Forelimb muscle (tissue), 1 donor: ENCODE data around the gene USP53. TPM values are rescaled to one million over a fixed set of nuclear protein-coding genes. Genes with fewer than 3 reads are reported as not detected.
"Not testable (repeated sequence)": the region's sequence is repeated elsewhere in the genome, so short reads cannot be mapped to it uniquely, and the experiment has no call there.

Source experiments
- DNase-seq: peaks from one replicate; pipeline ENCODE4 v3.0.0-alpha.2; 2013; ENCODE audit warnings: low read depth
- polyA plus RNA-seq: library from polyadenylated mRNA; unstranded; fragments of 120-200 nt; gene quantifications from one replicate; pipeline ENCODE4 v1.2.1, GENCODE V29; 2013; ENCODE audit not compliant: insufficient read length

The USP53 gene
- polyA plus RNA-seq, 1 donor = 10.4 TPM

DNA sequence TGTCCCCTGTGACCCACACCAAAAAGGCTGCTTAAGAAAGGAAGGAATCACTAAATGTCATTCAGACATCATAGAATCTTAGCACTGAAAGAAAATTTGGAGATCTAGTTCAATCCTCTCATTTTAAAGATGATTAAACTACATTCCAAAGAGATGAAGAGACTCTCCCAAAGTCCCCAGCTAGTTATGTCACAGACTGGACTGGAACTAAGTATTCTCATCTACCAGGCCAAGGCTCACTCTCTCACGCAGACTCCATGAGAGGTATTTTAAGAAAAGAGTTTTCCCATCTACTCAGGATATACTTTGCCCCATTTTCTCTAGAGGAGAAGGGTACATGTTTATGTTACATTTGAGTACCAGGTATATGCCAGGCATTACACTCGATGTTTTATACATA, 102.5 kb downstream of the USP53 start:
- no peak for DNase-seq

DNA sequence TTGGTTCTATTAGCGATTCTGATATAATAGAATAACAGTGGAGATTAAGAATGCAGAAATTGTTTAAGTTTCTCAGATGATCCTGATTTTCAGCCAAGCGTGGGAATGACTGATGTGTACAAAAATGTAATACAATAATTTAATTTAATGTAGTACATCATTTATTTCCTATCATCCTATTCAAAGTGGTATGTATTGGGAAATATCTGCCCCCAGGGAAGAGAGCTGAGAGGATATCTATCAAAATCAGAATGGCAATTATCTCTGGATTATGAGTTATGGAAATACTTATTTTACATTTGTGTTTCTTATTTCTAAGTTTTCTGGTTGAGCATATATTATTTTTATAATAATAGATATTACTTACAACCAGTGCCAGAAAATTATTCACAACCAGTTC, 105.5 kb downstream of the USP53 start:
- DNase-seq = no peak

DNA sequence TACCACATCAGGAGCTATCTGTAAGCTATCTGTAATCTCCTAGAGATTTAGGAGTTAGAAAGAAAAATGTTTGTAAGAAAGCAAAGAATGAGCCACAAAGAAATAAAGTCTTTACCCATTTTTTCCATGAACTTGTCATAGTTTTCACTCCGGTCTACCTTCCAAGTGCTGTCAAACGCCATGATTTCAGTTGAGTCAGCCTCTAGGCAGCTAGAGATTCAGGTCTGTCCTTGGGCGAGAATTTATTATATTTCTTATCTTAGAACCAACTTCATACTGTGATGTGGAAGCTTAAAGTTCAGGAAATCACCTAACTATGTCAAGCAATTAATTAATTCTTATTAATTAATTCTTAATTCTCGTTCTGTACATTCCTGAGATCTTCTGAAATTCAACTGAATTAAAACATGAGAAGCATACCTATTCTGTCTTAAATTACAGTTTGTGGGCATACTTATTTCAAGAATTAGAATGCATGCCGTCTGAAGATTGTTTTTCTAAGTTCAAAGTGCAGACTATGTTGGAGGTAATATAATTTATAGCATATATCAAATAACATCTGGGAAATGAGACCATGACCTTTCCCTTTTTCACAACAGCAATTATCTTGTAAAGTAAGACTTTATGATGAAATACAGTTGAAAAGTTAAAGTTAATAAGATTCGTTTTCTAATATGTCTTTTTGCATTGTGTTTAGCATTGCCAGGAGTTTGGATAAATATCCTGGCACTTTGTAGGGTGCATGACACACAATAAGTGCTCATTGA, 109.6 kb downstream of the USP53 start, which contains the start of gene FABP2:
TSS of gene FABP2 (minus strand) at position 218 of the 767 bp plus-strand sequence. CDS start at position 182, 36 bp downstream.
- DNase-seq = no peak

DNA sequence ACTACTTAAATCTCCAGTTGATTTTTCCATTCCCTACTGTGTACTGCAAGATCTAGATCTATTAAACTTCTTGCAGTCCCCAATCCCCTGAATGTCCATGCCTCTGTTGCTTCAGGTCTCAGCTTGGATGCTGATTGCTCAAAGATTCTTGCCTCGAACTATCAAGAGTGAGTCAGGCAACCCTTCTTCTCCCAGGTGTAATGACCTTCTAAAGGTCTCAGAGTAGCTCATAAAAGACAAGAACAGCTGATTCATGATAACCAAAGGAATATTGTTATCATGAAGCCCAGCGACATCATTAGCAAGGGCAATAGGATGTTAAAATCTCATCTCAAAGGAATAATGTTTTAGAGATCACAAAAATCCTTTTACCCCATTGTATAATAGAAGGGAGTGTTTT, 116.2 kb downstream of the USP53 start:
- DNase-seq = no peak

DNA sequence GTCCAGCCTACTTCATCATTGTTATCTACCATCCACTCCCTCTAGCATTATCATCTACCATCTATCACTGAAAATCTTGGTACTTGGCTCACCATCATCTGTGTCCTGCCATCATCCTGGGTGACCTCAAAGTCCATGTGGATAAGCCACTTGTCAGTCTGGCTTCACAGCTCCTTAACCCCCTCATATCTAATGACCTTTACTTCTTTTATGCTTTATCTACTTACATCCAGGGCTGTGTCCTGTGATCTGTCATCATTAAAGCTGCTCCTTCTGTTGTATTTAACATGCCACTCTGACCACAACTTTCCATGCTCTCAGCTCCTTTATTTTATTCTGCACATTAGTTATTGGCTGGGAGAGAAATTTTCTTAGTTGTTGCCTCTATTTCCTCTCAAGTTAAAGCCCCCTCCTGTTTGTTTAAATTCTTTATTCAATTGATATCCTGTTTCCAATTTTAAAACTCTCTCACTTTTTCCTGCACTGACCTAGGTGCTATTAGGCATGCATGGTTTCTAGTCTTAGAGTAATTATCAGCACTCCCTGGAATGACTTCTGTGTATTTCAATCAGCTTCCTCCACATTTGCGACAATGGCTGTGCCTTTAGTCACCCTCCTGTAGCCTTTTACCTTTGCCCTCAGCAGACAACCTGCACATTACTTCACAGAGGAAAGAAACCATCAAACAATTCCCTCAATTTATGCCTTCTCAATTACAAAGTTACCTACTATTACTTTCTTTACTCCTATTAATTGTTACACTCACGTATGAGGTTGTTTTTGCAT, 117.5 kb downstream of the USP53 start:
- DNase-seq = no peak

DNA sequence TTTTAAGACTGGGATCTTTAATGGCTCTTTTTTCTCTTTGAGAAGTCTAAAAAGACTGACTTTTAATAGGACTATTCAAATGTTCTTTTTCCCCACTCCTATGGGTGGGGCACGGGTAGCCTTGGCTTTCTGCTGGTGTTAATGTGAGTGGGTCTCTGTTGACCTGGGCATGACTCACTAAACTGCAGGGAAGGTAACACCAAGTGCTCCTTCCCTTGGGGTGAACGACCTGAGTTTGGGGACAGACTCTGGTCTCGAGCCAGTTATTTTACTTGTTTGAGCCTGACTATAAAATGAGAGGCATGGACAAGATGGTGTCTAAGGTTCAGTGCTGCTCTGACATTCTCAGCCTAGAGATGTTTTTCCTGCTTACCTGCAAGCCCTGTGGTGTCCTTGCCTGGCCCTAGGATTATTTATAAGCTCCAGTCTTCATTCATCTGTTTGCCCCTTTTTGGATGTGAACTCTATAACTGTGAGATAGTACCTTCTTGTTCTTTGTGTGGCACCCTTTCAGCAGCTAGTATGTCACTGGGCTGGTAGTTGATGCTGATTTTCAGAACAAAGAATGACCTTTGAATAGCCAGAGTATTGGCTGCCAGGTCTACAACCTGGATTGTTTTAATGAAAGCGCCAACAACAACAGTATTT, 123.9 kb downstream of the USP53 start:
- not testable (repeated sequence) for DNase-seq

DNA sequence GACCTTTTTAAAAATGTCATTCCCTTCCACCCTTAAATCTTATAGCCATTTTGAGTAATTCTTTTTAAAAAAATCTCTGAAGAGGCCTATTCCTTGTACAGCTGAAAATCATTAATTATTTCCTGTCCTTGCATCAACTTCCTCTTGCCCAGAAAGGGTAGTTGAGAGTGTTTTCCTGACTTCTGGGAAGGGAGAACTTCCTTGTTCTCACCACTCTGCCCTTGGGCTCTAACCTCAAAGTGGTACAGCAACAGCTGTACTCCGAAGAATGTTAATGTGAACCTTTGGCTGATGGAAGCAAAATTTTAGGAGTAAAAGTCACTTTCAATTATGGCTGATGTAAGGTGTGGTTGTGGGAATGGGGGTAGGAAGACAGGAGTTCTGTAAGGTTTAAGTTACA, 124.5 kb downstream of the USP53 start:
- no peak for DNase-seq

DNA sequence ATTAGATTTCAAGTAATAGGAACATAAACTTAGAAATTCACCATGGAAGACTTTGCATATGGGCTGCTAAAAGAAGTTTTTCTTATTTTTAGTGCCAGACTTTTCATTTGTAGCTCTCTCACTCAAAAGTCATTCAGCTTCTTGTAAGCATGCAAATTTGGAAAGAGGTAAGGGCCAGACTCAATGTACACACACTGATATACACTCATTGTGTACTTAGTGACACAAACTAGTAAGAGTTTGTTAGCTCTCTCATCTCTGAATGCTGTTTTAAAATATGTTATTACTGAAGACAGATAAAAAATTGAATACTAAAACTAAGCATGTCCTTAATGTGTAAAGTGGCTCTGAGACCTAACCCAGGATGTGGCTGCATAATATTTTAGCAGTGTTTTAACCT, 127.4 kb downstream of the USP53 start:
- DNase-seq = not testable (repeated sequence)

DNA sequence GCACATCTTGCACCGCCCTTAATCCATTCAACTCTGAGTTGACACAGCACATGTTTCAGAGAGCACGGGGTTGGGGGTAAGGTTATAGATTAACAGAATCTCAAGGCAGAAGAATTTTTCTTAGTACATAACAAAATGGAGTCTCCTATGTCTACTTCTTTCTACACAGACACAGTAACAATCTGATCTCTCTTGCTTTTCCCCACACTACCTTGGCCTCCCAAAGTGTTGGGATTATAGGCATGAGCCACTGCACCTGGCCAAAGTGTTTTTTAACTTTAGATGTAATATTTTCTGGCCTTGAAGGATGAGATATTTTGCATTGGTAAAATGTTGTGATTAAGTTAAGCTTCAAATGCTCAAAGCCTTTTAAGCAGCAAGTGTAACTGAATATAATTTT, 130.8 kb downstream of the USP53 start:
- not testable (repeated sequence) for DNase-seq

Other genes starting within 250 kb of the USP53 start
- gene MYOZ2, start 76.9 kb upstream of the USP53 start, polyA plus RNA-seq = 322 TPM
- gene FABP2, start 109.4 kb downstream of the USP53 start, polyA plus RNA-seq = not detected